Hematopoietic multipotent progenitor cell (in vitro differentiated cells): ENCODE results near the gene BCL7A. TPM values are rescaled to one million over a fixed set of nuclear protein-coding genes. Genes with fewer than 3 reads are reported as not detected.
A peak's percentile ranks its signal among the peaks of the same experiment; 100 is the strongest.
"Not testable (repeated sequence)": the region's sequence is repeated elsewhere in the genome, so short reads cannot be mapped to it uniquely, and the experiment has no call there.

Experiments
- DNase-seq, 3 donors: peaks; one replicate each; pipeline ENCODE4 v3.0.0-alpha.2; 2011 to 2015; ENCODE audit warnings: low read depth in 2 of 3, low spot score in 2 of 3
- total RNA-seq: library from RNA; depleted of rRNA; stranded (reverse); fragments of >200 nt; gene quantifications from one replicate; pipeline ENCODE4 v1.2.3, GENCODE V29; 2012

BCL7A gene
- total RNA-seq, result 38.8 TPM

DNA sequence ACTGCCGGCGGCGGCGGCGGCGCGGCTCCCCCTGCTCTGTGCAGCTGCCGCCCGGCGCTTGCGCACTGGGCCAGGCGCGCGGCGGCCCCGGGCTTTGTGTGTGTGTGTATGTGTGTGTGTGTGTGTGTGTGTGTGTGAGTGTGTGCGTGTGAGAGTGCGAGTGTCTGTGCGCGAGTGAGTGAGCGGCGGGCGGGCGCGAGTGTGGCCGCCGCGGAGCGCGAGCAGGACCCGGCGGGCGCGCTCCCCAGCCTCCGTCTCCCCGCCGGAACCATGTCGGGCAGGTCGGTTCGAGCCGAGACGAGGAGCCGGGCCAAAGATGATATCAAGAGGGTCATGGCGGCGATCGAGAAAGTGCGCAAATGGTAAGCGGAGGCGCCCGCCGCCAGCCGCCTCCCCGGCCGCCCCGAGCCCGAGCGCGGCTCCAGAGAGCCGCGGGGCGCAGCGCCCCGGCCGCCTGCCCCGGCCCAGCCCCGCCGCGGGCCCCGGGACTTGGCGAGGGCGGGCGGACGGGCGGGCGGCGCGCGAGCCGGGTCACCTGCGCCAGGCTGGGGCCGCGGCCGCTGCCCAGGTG lies at the start of gene BCL7A:
BCL7A (plus strand) TSS at position 63 of the 571 bp plus-strand sequence; CDS start at position 271, 208 bp downstream.
- DNase-seq, result peak in 2 of 3 donors; percentile 79 to 85

GRCh38 chr12:121974026-121974985 lies 47.4 kb upstream of the BCL7A start:
- no peak for DNase-seq

DNA sequence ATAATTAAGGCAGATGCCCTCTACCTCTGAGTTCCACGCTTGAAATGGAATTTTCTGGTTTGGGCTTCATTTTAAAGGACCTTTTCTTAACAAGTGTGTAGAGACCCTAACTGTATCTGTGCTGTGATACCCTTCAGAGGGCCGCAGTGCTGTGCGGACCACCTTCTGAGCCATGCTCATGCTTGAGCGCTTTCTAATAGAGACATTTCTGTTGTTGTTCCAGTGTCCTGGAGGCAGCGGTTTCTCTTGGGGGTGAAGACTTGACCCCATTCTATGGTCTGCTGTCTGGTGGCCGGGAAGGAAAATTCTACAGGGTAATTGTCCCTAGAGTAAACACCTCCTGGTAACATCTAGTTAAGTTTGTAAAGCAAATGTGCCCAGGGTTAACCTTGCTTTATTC lies 46.7 kb upstream of the BCL7A start:
- no peak for DNase-seq

- DNase-seq, result no peak
Observed at GRCh38 chr12:121976950-121977349, 44.7 kb upstream of the BCL7A start.

DNA sequence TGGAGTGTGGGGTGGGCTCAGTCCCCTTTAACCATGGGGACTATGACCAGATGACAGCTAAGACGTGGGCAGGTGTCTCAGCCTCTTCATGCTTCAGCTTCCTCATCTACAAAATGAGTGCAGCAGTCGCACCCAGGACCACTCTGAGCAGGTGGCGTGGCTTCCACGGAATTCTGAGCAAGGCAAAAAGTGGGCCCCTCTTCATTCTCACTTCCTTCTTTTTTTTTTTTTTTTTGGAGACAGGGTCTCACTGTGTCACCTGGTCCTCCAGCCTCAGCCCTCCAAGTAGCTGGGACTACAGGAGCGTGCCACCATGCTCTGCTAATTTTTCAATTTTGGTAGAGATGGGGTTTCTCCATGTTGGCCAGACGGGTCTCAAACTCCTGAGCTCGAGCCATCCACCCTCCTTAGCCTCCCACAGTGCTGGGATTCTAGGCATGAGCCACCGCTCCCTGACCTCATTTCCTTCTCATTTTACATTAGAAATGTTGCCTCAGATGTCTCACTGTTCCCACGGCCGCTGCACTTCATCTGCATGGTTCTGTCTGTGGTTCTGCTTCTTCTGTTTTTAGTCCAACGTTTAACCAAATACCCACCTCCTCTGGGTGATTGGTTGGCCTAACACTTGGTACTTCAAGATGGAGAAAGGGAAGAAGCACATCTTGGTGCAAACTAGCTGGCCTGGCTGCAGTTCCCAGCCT lies 41.3 kb upstream of the BCL7A start:
- DNase-seq, result peak in 2 of 3 donors; percentile 39 to 61

DNA sequence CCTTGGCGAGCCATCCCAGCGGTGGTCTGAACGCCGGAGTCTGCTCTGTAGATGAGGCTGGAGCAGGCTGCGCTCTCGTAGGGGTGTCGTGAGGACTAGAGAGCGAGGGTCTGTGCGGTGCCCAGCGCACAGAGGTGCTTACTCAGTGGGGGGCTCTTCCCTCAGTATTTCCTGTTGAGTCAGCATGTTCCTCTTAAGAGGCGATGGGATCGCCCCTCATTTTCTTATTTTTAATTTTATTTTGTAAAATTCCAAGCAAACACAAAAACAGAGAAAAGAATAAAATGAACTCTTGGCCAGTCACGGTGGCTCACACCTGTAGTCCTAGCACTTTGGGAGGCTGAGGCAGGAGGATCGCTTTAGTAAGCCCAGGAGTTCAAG lies 40.8 kb upstream of the BCL7A start:
- no peak for DNase-seq

DNA sequence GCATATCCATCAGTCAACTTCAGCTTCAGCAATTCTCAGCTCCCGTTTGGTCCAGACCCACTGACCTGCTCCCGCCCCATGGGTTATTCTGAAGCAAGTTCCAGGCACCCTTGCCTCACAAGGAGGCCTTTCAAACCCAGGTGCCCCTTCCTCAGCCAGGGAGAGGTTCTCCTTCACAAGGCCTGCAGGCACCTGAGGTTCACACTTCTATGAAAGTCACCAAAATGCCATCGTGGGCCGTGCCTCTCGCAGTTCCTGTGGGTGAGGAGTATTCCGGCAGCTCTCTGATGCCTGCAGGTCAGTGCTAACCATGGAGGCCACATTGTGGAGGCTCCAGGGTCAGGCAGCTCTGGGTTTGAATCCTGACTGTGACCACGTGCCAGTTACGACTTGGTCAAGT lies 40.2 kb upstream of the BCL7A start:
- no peak for DNase-seq

GRCh38 chr12:121982950-121983349 lies 38.7 kb upstream of the BCL7A start:
- no peak for DNase-seq

GRCh38 chr12:121983536-121984210 lies 38.0 kb upstream of the BCL7A start:
- DNase-seq, result peak in 2 of 3 donors; percentile 26 to 35

- DNase-seq, result no peak
Observed at GRCh38 chr12:121986489-121987245, 35.0 kb upstream of the BCL7A start.

GRCh38 chr12:121988519-121988918 lies 33.2 kb upstream of the BCL7A start:
- DNase-seq, result not testable (repeated sequence)

GRCh38 chr12:121989276-121990113 lies 32.2 kb upstream of the BCL7A start:
- DNase-seq, result no peak

- DNase-seq, result no peak
Observed at GRCh38 chr12:121990114-121990647, 31.5 kb upstream of the BCL7A start.

GRCh38 chr12:121990692-121991603 lies 30.7 kb upstream of the BCL7A start:
- DNase-seq, result no peak

DNA sequence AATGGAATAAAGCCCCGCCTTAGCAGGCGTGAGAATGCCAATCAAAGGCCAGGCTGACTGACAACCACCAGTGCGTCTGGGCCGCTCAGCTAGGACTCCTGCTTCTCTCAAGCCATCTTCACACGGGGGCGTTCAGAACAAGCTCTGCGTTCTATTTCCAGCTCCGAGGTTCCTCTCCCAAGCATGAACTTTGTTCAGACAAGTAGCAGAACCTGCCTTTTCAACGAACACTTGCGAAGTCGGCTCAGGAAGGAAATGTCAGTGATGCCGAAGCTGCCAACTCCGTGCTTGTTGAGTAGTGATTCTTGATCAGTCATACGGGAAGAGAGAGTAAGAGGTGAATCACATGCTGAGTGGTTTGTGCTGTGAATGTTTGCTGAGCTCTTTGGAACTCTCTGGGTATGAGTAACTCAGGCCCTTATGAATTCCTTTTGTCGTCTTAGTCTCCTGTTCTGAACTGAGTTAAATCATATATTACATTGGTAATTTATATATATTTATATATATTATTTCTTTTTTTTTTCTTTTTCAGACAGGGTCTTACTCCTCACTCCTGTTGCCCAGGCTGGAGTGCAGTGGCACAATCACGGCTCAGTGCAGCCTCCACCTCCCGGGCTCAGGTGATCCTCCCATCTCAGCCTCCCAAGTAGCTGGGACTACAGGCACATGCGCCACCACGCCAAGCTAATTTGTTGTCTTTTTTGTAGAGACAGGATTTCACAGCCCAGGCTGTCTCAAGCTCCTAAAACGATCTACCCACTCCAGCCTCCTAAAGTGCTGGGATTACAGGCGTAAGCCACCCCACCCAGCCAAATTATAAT lies 29.4 kb upstream of the BCL7A start:
- DNase-seq, result peak in 2 of 3 donors; percentile 86 to 93

GRCh38 chr12:121996050-121996944 lies 25.4 kb upstream of the BCL7A start:
- no peak for DNase-seq
